Stimulated activated naive CD8-positive, alpha-beta T cell treated with anti-CD3 and anti-CD28 coated beads, Interleukin-15, amount 100 ng/mL, for 72 hours (primary cell): ENCODE data around the gene DLG2.
A peak's percentile ranks its signal among the peaks of the same experiment; 100 is the strongest.

Experiments
- ATAC-seq: fragments of 150-1000 bp; cut with Tn5 transposase; 2 replicates; pipeline ENCODE4 v1.10.0; 2021; ENCODE audit warnings: mild to moderate bottlenecking, moderate library complexity
- DNase-seq, 2 donors: peaks; one replicate each; pipeline ENCODE4 v3.0.0; 2021 to 2022
- H3K27ac Mint-ChIP-seq, 2 donors: one replicate each; pipeline ENCODE4 v1.8.0; 2022; ENCODE audit warnings: mild to moderate bottlenecking in 2 of 2, mixed read lengths in 2 of 2, moderate library complexity in 2 of 2
- H3K27me3 Mint-ChIP-seq: one replicate; pipeline ENCODE4 v1.8.0; 2022; ENCODE audit warnings: mixed read lengths
- H3K4me1 Mint-ChIP-seq: one replicate; pipeline ENCODE4 v1.8.0; 2022; ENCODE audit warnings: mild to moderate bottlenecking, mixed read lengths
- H3K4me3 Mint-ChIP-seq, 2 donors: one replicate each; pipeline ENCODE4 v1.8.0; 2022; ENCODE audit warnings: mild to moderate bottlenecking in 2 of 2, mixed read lengths in 2 of 2, moderate library complexity in 1 of 2
- H3K9me3 Mint-ChIP-seq, 2 donors: one replicate each; pipeline ENCODE4 v1.8.0; 2022; ENCODE audit warnings: mixed read lengths in 2 of 2

The DLG2 gene

GRCh38 chr11:84714316-84714780 is 912.8 kb downstream of the DLG2 start:
- DNase-seq (peak; percentile 8 to 42), ATAC-seq (peak; percentile 84)
- Mint-ChIP-seq H3K4me1 (peaks cover 7% of the 10 kb centered on the region), H3K27ac (peak overlapping the region; percentile 89 to 91), H3K4me3 (peak overlapping the region; percentile 61 to 80), H3K27me3 (peaks cover 6% of the 10 kb centered on the region), H3K9me3 (peaks cover 13 to 17% of the 10 kb centered on the region in 2 donors)

- H3K27me3 Mint-ChIP-seq: no peaks in the 10 kb centered on the region
- H3K4me1 Mint-ChIP-seq: no peaks in the 10 kb centered on the region
Observed at GRCh38 chr11:84691830-84692229, 935.3 kb downstream of the DLG2 start.

GRCh38 chr11:84687433-84687832 is 939.7 kb downstream of the DLG2 start:
- no peak for DNase-seq
- Mint-ChIP-seq H3K4me3 (no peak overlapping the region), H3K9me3 (peaks cover 5 to 48% of the 10 kb centered on the region in 2 donors), H3K27ac (no peak overlapping the region), H3K27me3 (no peaks in the 10 kb centered on the region), H3K4me1 (no peaks in the 10 kb centered on the region)
- ATAC-seq: no peak

More at GRCh38 chr11:84691830-84692229, 935.3 kb downstream of the DLG2 start:
- H3K27ac Mint-ChIP-seq: no peak overlapping the region
- no peak overlapping the region for H3K4me3 Mint-ChIP-seq
- peaks cover 11 to 39% of the 10 kb centered on the region in 2 donors for H3K9me3 Mint-ChIP-seq
- no peak for ATAC-seq
- DNase-seq: no peak

- no peak for DNase-seq
- Mint-ChIP-seq H3K4me1 (no peaks in the 10 kb centered on the region), H3K9me3 (peaks cover 2 to 51% of the 10 kb centered on the region in 2 donors), H3K27ac (no peak overlapping the region), H3K4me3 (no peak overlapping the region), H3K27me3 (no peaks in the 10 kb centered on the region)
- ATAC-seq: no peak
Observed at GRCh38 chr11:84686716-84687115, 940.4 kb downstream of the DLG2 start.

GRCh38 chr11:84685976-84686375 is 941.2 kb downstream of the DLG2 start:
- peaks cover 0 to 51% of the 10 kb centered on the region in 2 donors for H3K9me3 Mint-ChIP-seq
- H3K27me3 Mint-ChIP-seq: no peaks in the 10 kb centered on the region
- DNase-seq (no peak), ATAC-seq (no peak)
- no peak overlapping the region for H3K4me3 Mint-ChIP-seq
- no peaks in the 10 kb centered on the region for H3K4me1 Mint-ChIP-seq
- H3K27ac Mint-ChIP-seq: no peak overlapping the region

- no peak for DNase-seq
- peaks cover 0 to 54% of the 10 kb centered on the region in 2 donors for H3K9me3 Mint-ChIP-seq
- H3K4me1 Mint-ChIP-seq: no peaks in the 10 kb centered on the region
- ATAC-seq: no peak
- no peak overlapping the region for H3K27ac Mint-ChIP-seq
- H3K27me3 Mint-ChIP-seq: no peaks in the 10 kb centered on the region
- H3K4me3 Mint-ChIP-seq: no peak overlapping the region
Observed at GRCh38 chr11:84685149-84685548, 942.0 kb downstream of the DLG2 start.

- no peaks in the 10 kb centered on the region for H3K4me1 Mint-ChIP-seq
- ATAC-seq (no peak), DNase-seq (no peak)
- H3K4me3 Mint-ChIP-seq: no peak overlapping the region
- peaks cover 0 to 49% of the 10 kb centered on the region in 2 donors for H3K9me3 Mint-ChIP-seq
- H3K27ac Mint-ChIP-seq: no peak overlapping the region
- no peaks in the 10 kb centered on the region for H3K27me3 Mint-ChIP-seq
Observed at GRCh38 chr11:84681456-84681855, 945.7 kb downstream of the DLG2 start.

- Mint-ChIP-seq H3K4me3 (no peak overlapping the region), H3K4me1 (no peaks in the 10 kb centered on the region), H3K9me3 (peaks cover 4 to 28% of the 10 kb centered on the region in 2 donors), H3K27ac (no peak overlapping the region), H3K27me3 (no peaks in the 10 kb centered on the region)
- ATAC-seq: no peak
- no peak for DNase-seq
Observed at GRCh38 chr11:84675396-84676025, 951.6 kb downstream of the DLG2 start.

- Mint-ChIP-seq H3K27me3 (no peaks in the 10 kb centered on the region), H3K4me3 (no peak overlapping the region), H3K4me1 (no peaks in the 10 kb centered on the region), H3K9me3 (peaks cover 20 to 28% of the 10 kb centered on the region in 2 donors), H3K27ac (no peak overlapping the region)
- DNase-seq: no peak
- ATAC-seq: no peak
Observed at GRCh38 chr11:84673753-84674152, 953.4 kb downstream of the DLG2 start.

- Mint-ChIP-seq H3K27me3 (no peaks in the 10 kb centered on the region), H3K9me3 (peaks cover 22 to 31% of the 10 kb centered on the region in 2 donors), H3K4me3 (no peak overlapping the region), H3K4me1 (no peaks in the 10 kb centered on the region), H3K27ac (no peak overlapping the region)
- DNase-seq: no peak
- ATAC-seq: no peak
Observed at GRCh38 chr11:84671325-84671999, 955.7 kb downstream of the DLG2 start.

GRCh38 chr11:84663731-84664130 is 963.4 kb downstream of the DLG2 start:
- DNase-seq (no peak), ATAC-seq (no peak)
- no peak overlapping the region for H3K4me3 Mint-ChIP-seq
- H3K27ac Mint-ChIP-seq: peak overlapping the region in 1 of 2 donors; percentile 27
- peaks cover 8 to 27% of the 10 kb centered on the region in 2 donors for H3K9me3 Mint-ChIP-seq
- H3K4me1 Mint-ChIP-seq: no peaks in the 10 kb centered on the region
- H3K27me3 Mint-ChIP-seq: no peaks in the 10 kb centered on the region

GRCh38 chr11:84660257-84660977 is 966.7 kb downstream of the DLG2 start:
- no peaks in the 10 kb centered on the region for H3K27me3 Mint-ChIP-seq

GRCh38 chr11:84655712-84656111 is 971.4 kb downstream of the DLG2 start:
- DNase-seq: no peak
- H3K4me1 Mint-ChIP-seq: no peaks in the 10 kb centered on the region
- no peak for ATAC-seq
- peaks cover 22 to 50% of the 10 kb centered on the region in 2 donors for H3K9me3 Mint-ChIP-seq
- H3K27me3 Mint-ChIP-seq: no peaks in the 10 kb centered on the region
- no peak overlapping the region for H3K27ac Mint-ChIP-seq
- no peak overlapping the region for H3K4me3 Mint-ChIP-seq

More at GRCh38 chr11:84660257-84660977, 966.7 kb downstream of the DLG2 start:
- no peak for ATAC-seq
- H3K4me1 Mint-ChIP-seq: no peaks in the 10 kb centered on the region
- no peak overlapping the region for H3K27ac Mint-ChIP-seq
- H3K4me3 Mint-ChIP-seq: no peak overlapping the region
- no peak for DNase-seq
- H3K9me3 Mint-ChIP-seq: peaks cover 11 to 24% of the 10 kb centered on the region in 2 donors

GRCh38 chr11:84648471-84648870 is 978.7 kb downstream of the DLG2 start:
- ATAC-seq: no peak
- DNase-seq: no peak
- Mint-ChIP-seq H3K4me3 (no peak overlapping the region), H3K27ac (no peak overlapping the region), H3K27me3 (no peaks in the 10 kb centered on the region), H3K9me3 (peaks cover 5 to 11% of the 10 kb centered on the region in 2 donors), H3K4me1 (no peaks in the 10 kb centered on the region)

GRCh38 chr11:84645988-84646694 is 981.0 kb downstream of the DLG2 start:
- DNase-seq (no peak), ATAC-seq (no peak)
- Mint-ChIP-seq H3K4me3 (no peak overlapping the region), H3K27ac (no peak overlapping the region), H3K9me3 (peaks cover 3 to 4% of the 10 kb centered on the region in 2 donors), H3K4me1 (no peaks in the 10 kb centered on the region), H3K27me3 (no peaks in the 10 kb centered on the region)
